ENCODE results near the gene CIPC. TPM values are rescaled to one million over a fixed set of nuclear protein-coding genes. Genes with fewer than 3 reads are reported as not detected.

CIPC gene
- total RNA-seq, 1 experiment from 2014 or later: 31.1 TPM

GRCh38 chr14:77063571-77064171 lies 34.4 kb upstream of the CIPC start:
- ChIA-PET POLR2A (ENCODE audit: low non-redundant PET) (no interaction called here), CTCF (interaction anchor here (1.4 kb wide), 1 partner anchor 10 kb away, joined by 3 read pairs; no protein-coding TSS in a partner anchor)
- intact Hi-C loops (cut with micrococcal nuclease; ENCODE audit: unreplicated experiment): no loop called here
- Histone ChIP-seq H3K9me3 (ENCODE audit: low read depth, low read length, poor library complexity, severe bottlenecking) (no peaks in the 10 kb centered on the region), H3K27ac (ENCODE audit: low read depth, low read length, poor library complexity, severe bottlenecking) (no peak overlapping the region), H3K36me3 (ENCODE audit: insufficient read depth, low read length, poor library complexity, severe bottlenecking) (no peaks in the 10 kb centered on the region), H3K27me3 (replicated peaks; ENCODE audit: insufficient read depth, low read depth, low read length, poor library complexity) (no peaks in the 10 kb centered on the region), H3K4me1 (ENCODE audit: insufficient read depth, low read length, poor library complexity, severe bottlenecking) (peaks cover 9% of the 10 kb centered on the region), H3K4me3 (ENCODE audit: low read depth, low read length, poor library complexity, severe bottlenecking) (no peak overlapping the region)
- no TSS peak for BruUV-seq (replicated peaks)
- DNase-seq (ENCODE audit: low spot score): no peak
- no peak for TF ChIP-seq EZH2 (IDR thresholded peaks at IDR 0.05; ENCODE audit: borderline replicate concordance, low read depth, low read length, poor library complexity, severe bottlenecking)
- no peak for TF ChIP-seq CTCF (conservative IDR thresholded peaks at IDR 0.05; ENCODE audit: low read depth, low read length)

- DNase-seq (ENCODE audit: low spot score): no peak
- H3K4me1 ChIP-seq (ENCODE audit: insufficient read depth, low read length, poor library complexity, severe bottlenecking): no peaks in the 10 kb centered on the region
- POLR2A ChIA-PET (ENCODE audit: low non-redundant PET): no interaction called here
- H3K4me3 ChIP-seq (ENCODE audit: low read depth, low read length, poor library complexity, severe bottlenecking): no peak overlapping the region
- CTCF ChIA-PET: interaction anchor here (0.6 to 1.4 kb wide), 2 partner anchors 11 to 144 kb away, joined by 3 to 4 read pairs; no protein-coding TSS in a partner anchor
- no peaks in the 10 kb centered on the region for H3K36me3 ChIP-seq (ENCODE audit: insufficient read depth, low read length, poor library complexity, severe bottlenecking)
- TF ChIP-seq EZH2 (IDR thresholded peaks at IDR 0.05; ENCODE audit: borderline replicate concordance, low read depth, low read length, poor library complexity, severe bottlenecking): no peak
- TF ChIP-seq CTCF (conservative IDR thresholded peaks at IDR 0.05; ENCODE audit: low read depth, low read length): no peak
- H3K27ac ChIP-seq (ENCODE audit: low read depth, low read length, poor library complexity, severe bottlenecking): no peak overlapping the region
- BruUV-seq (replicated peaks): no TSS peak
- intact Hi-C loops (cut with micrococcal nuclease; ENCODE audit: unreplicated experiment): no loop called here
- no peaks in the 10 kb centered on the region for H3K27me3 ChIP-seq (replicated peaks; ENCODE audit: insufficient read depth, low read depth, low read length, poor library complexity)
- H3K9me3 ChIP-seq (ENCODE audit: low read depth, low read length, poor library complexity, severe bottlenecking): no peaks in the 10 kb centered on the region
These were observed 33.4 kb upstream of the CIPC start for GRCh38 chr14:77064521-77065178.

GRCh38 chr14:77065851-77066577 lies 32.0 kb upstream of the CIPC start:
- Histone ChIP-seq H3K9me3 (ENCODE audit: low read depth, low read length, poor library complexity, severe bottlenecking) (no peaks in the 10 kb centered on the region), H3K27me3 (replicated peaks; ENCODE audit: insufficient read depth, low read depth, low read length, poor library complexity) (no peaks in the 10 kb centered on the region), H3K36me3 (ENCODE audit: insufficient read depth, low read length, poor library complexity, severe bottlenecking) (no peaks in the 10 kb centered on the region), H3K4me1 (ENCODE audit: insufficient read depth, low read length, poor library complexity, severe bottlenecking) (no peaks in the 10 kb centered on the region), H3K27ac (ENCODE audit: low read depth, low read length, poor library complexity, severe bottlenecking) (no peak overlapping the region), H3K4me3 (ENCODE audit: low read depth, low read length, poor library complexity, severe bottlenecking) (no peak overlapping the region)
- DNase-seq (ENCODE audit: low spot score): no peak
- CTCF ChIA-PET: interaction anchor here (0.9 kb wide), 1 partner anchor 195 kb away, joined by 3 read pairs; no protein-coding TSS in a partner anchor
- BruUV-seq (replicated peaks): no TSS peak
- TF ChIP-seq EZH2 (IDR thresholded peaks at IDR 0.05; ENCODE audit: borderline replicate concordance, low read depth, low read length, poor library complexity, severe bottlenecking): no peak
- TF ChIP-seq CTCF (conservative IDR thresholded peaks at IDR 0.05; ENCODE audit: low read depth, low read length): no peak
- POLR2A ChIA-PET (ENCODE audit: low non-redundant PET): interaction anchor here (0.6 kb wide), 1 partner anchor 156 kb away, joined by 4 read pairs; no protein-coding TSS in a partner anchor
- intact Hi-C loops (cut with micrococcal nuclease; ENCODE audit: unreplicated experiment): no loop called here
